NCI-H1436 treated with DMSO at 0.1 percent for 48 hours (cell line): ENCODE measurements around the gene RHBDF2.

Experiments used
- DNase-seq: peaks from one replicate; lab custom pipeline; 2025; lab: John Stamatoyannopoulos, UW

The RHBDF2 gene

DNA sequence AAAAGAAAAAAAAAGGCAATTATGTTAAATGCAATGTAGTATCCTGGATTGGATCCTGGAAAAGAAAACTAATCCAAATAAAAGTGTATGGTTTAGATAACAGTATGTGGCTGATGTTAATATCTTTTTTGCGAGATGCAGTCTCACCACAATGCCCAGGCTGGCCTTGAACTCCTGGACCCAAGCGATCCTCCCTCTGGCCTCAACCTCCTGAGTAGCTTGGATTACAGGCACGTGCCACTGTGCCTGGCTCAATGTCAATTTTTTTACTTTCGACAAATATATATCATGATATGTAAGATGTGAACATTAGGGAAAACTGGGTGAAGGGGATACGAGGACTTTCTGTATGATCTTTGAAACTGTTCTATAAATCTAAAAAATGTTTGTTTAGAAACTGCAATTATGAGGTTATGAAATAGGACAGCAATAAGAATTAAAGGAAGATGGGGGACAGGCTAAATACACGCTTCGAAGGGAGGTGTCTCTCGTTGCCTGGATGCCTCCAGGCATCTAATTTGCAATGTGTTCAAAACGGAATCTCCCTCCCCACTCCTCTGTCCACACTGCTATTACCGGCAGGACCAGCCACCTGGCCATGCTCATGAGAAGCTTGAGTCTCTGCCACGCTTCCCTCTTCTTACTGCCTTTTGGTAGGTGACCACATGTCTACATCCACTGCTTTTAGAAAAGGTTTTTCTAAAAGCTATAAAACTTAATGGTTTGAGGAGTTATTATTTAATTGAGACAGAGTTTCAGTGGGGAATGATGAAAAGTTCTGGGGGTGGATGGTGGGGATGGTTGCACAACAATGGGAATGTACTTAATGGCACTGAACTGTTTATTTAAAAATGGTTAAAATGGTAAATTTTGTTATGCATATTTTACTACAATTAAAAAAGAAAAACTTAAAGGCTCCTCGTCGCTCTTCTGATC is 63.5 kb downstream of the RHBDF2 start:
- DNase-seq, result no peak

DNA sequence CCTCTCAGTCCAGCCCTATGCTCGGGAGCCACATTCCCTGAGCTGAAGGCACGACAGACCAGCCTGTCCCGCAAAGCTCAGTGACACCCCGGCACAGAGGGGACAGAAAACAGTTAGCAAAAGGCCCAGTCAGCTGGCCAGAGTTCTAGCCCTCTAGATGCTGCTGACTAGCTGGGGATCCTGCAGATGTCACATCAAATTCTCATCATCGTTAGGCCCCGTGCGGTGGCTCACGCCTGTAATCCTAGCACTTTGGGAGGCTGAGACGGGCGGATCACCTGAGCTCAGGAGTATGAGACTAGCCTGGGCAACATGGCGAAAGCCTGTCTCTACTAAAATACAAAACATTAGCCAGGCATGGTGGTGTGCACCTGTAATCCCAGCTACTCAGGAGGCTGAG is 65.5 kb downstream of the RHBDF2 start:
- DNase-seq, result no peak

DNA sequence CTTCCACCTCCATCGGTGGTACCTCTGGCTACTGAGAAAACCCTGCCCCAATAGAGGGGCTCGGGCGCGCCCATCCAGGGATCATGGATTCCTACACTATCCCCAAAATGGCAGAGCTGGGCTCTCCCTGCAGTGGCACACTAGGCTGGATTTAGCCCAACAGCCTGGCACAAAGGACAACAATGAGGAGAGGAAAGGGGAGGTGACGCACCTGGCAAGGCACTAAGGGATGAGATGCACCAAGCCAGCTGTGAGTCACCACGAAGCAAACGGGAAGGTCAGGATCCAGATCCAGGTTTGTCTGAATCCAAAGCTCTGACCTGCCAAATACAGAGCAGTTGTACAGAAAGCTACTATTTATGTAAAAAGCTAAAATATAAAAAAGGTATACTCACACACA is 66.4 kb downstream of the RHBDF2 start:
- DNase-seq, result no peak

GRCh38 chr17:76433693-76434092 is 67.5 kb downstream of the RHBDF2 start:
- no peak for DNase-seq

- DNase-seq, result no peak
These were observed 68.4 kb downstream of the RHBDF2 start for GRCh38 chr17:76432712-76433336.

- DNase-seq, result no peak
These were observed 69.2 kb downstream of the RHBDF2 start for GRCh38 chr17:76432004-76432403.

- DNase-seq, result no peak
These were observed 69.7 kb downstream of the RHBDF2 start for GRCh38 chr17:76431509-76431908.

DNA sequence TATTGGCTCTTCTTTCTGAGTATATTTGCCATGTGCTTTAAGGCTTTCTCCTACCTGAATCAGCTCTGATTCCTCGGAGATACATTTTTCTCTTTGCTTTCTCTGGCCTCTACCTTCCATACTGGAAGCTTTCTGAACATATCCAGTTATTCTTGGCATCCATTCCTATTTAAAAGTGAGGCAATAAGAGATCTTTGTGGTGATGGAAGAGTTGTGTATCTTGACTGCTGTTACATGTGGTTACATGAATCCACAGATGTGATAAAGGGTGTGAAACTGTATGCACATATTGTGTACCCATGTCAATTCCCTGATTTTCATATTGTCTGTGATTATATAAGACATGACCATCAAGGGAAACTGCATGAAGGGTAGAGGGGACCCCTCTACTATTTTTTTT is 72.7 kb downstream of the RHBDF2 start:
- no peak for DNase-seq

DNA sequence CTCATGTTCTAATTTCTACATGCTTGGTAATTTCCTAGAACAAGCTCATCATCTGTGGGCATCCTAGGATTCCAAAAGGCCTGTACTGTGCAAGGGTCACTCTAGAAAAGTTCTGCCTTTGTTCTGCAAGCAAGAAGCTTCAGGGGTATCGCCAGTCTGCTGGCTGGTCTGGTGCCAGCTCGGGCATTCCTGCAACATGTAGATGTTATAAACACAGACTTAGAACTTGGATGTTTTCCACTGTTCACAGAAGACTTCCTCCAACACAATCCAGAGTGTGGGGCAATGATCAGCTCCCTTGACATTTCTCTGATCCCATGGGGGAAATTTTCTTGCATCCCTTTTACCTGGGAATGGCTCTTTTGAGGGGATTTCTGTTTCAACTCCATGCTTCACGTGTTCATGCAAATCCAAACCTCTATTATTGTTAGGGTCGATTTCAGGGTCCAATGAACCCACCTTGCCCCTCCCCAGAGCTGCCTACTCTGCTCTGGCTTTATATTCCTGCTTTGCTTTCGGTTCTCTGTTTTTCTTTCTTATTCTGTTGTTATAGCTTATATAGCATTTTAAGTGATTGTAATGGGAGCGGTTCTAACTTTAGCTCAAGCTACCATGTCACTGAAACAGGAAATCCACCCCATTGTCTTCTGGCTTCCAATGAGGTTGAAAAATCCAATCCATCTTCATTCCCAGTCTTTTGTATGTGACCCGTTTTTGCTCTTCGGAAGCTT is 73.6 kb downstream of the RHBDF2 start:
- no peak for DNase-seq

GRCh38 chr17:76426853-76427252 is 74.4 kb downstream of the RHBDF2 start:
- DNase-seq, result no peak

DNA sequence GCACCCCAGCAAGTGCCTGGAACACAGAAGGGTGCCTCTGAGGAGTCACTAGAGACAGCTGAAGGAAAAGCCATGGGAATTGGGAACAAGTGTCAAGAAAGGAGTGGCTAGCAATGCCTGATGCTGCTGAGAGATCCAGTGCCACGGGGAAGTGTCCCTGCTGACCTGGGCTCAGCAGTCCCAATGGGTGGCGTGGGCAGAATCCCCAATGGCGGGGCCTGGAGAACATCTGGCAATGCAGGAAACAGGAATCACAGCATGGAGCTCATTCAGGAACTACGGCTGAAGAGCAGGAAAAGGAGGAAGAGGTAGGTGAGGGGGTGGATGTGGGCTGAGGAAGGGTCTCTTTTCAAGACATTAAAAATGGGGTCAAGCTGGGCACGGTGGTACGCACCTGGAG is 78.4 kb downstream of the RHBDF2 start:
- no peak for DNase-seq

DNA sequence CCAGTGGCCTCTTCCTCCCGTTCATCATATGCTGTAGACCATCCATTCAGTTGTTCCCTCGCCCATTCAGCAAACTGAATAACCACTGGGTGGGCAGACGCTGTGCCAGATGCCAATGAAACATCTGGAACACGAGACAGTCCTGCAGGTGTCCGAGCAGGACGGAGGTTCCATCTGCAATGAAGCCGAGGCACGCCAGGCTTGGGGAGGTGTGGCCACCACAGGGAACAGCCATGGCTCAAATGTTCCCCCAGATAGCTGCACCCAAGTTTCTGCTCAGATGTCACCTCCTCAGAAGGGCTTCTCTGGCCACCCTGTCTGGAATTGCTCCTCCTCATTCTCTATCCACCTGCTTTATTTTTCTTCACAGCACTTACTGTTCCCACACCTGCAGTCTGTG is 78.8 kb downstream of the RHBDF2 start:
- DNase-seq, result no peak

GRCh38 chr17:76421044-76421407 is 80.2 kb downstream of the RHBDF2 start:
- DNase-seq, result no peak
